GM23338 (cell line): Measurements from ENCODE around the gene MOCS2. TPM values are rescaled to one million over a fixed set of nuclear protein-coding genes. Genes with fewer than 3 reads are reported as not detected.

Experiments used
- ATAC-seq: fragments of 200-7000 bp; cut with Tn5 transposase; 3 replicates; pipeline ENCODE4 v1.9.1; 2020
- DNase-seq: peaks from one replicate; pipeline ENCODE4 v3.0.0-alpha.2; 2015; ENCODE audit warnings: low spot score
- H2AFZ ChIP-seq: fragments of 200-600 bp; sonication (generic); 2 replicates; pipeline ENCODE4 v1.8.0; 2016; ENCODE audit warnings: antibody characterized with exemption, mild to moderate bottlenecking, moderate library complexity
- H3F3A ChIP-seq: fragments of 200-600 bp; sonication (generic); replicated peaks from 2 replicates; pipeline ENCODE4 v1.8.0; 2017; ENCODE audit warnings: antibody characterized with exemption, mixed run types, low read depth
- H3K27ac ChIP-seq: fragments of 200-600 bp; sonication (generic); 2 replicates; pipeline ENCODE4 v1.6.1; 2016; ENCODE audit warnings: low read depth
- H3K27me3 ChIP-seq: fragments of 200-600 bp; sonication (generic); 2 replicates; pipeline ENCODE4 v1.8.0; 2016; ENCODE audit warnings: mild to moderate bottlenecking, mixed run types, moderate library complexity; ENCODE audit not compliant: insufficient read depth
- H3K36me3 ChIP-seq: fragments of 200-600 bp; sonication (generic); 2 replicates; pipeline ENCODE4 v1.8.0; 2016; ENCODE audit warnings: mild to moderate bottlenecking; ENCODE audit not compliant: insufficient read depth
- H3K4me1 ChIP-seq: fragments of 200-600 bp; sonication (generic); 2 replicates; pipeline ENCODE4 v1.8.0; 2016; ENCODE audit warnings: mild to moderate bottlenecking, moderate library complexity; ENCODE audit not compliant: insufficient read depth
- H3K4me2 ChIP-seq: fragments of 200-600 bp; sonication (generic); 2 replicates; pipeline ENCODE4 v1.7.1; 2017; ENCODE audit warnings: mixed run types
- H3K4me3 ChIP-seq: fragments of 200-600 bp; sonication (generic); 2 replicates; pipeline ENCODE4 v1.6.1; 2016; ENCODE audit warnings: mixed run types
- H3K79me2 ChIP-seq: fragments of 200-600 bp; sonication (generic); replicated peaks from 2 replicates; pipeline ENCODE4 v1.8.0; 2017; ENCODE audit warnings: mild to moderate bottlenecking; ENCODE audit not compliant: insufficient read depth
- H3K9me2 ChIP-seq: fragments of 200-600 bp; sonication (generic); 2 replicates; pipeline ENCODE4 v1.8.0; 2017; ENCODE audit not compliant: insufficient read depth
- H4K20me1 ChIP-seq: fragments of 200-600 bp; sonication (generic); replicated peaks from 2 replicates; pipeline ENCODE4 v1.8.0; 2017; ENCODE audit warnings: mild to moderate bottlenecking; ENCODE audit not compliant: insufficient read depth
- H3K27ac Mint-ChIP-seq: 2 replicates; pipeline ENCODE4 v1.8.0; 2020; ENCODE audit warnings: inconsistent platforms, mild to moderate bottlenecking, moderate library complexity, mixed read lengths
- H3K27me3 Mint-ChIP-seq: 3 replicates; pipeline ENCODE4 v1.8.0; 2022; ENCODE audit warnings: low read depth, mild to moderate bottlenecking, moderate library complexity, mixed read lengths, inconsistent platforms; ENCODE audit not compliant: insufficient read depth, poor library complexity
- H3K36me3 Mint-ChIP-seq: 3 replicates; pipeline ENCODE4 v1.8.0; 2021; ENCODE audit warnings: low read depth, mild to moderate bottlenecking, inconsistent platforms, moderate library complexity, mixed read lengths
- H3K4me1 Mint-ChIP-seq: 3 replicates; pipeline ENCODE4 v1.8.0; 2020; ENCODE audit warnings: mild to moderate bottlenecking, inconsistent platforms, mixed read lengths
- H3K4me3 Mint-ChIP-seq: 3 replicates; pipeline ENCODE4 v1.8.0; 2021; ENCODE audit warnings: moderate library complexity, mild to moderate bottlenecking, inconsistent platforms, mixed read lengths
- H3K9me3 Mint-ChIP-seq: 3 replicates; pipeline ENCODE4 v1.8.0; 2020; ENCODE audit warnings: moderate library complexity, mild to moderate bottlenecking, inconsistent platforms, mixed read lengths
- CREB1 ChIP-seq: fragments of 250-450 bp; sonication (Bioruptor Pico); IDR thresholded peaks from 2 replicates; pipeline ENCODE4 v1.5.0; 2020; ENCODE audit warnings: low read depth, mild to moderate bottlenecking, moderate library complexity
- EZH2 ChIP-seq: fragments of 200-600 bp; sonication (generic); IDR thresholded peaks from one replicate; pipeline ENCODE4 v1.8.0; 2017; ENCODE audit warnings: antibody characterized with exemption, mild to moderate bottlenecking, low read depth; ENCODE audit not compliant: unreplicated experiment
- EZH2phosphoT487 ChIP-seq: fragments of 200-600 bp; sonication (generic); IDR thresholded peaks from one replicate; pipeline ENCODE4 v1.8.1; 2018; ENCODE audit warnings: antibody characterized with exemption; ENCODE audit not compliant: unreplicated experiment
- JUNB ChIP-seq: IDR thresholded peaks from one replicate; pipeline ENCODE4 v1.6.1; 2016; ENCODE audit warnings: antibody characterized with exemption; ENCODE audit not compliant: unreplicated experiment
- NANOG ChIP-seq: IDR thresholded peaks from 2 replicates; pipeline ENCODE4 v1.6.1; 2016; ENCODE audit warnings: antibody characterized with exemption, borderline replicate concordance
- POLR2AphosphoS5 ChIP-seq: IDR thresholded peaks from 2 replicates; pipeline ENCODE4 v1.6.1; 2016; ENCODE audit warnings: antibody characterized with exemption, low read depth
- STAT1 ChIP-seq: IDR thresholded peaks from one replicate; pipeline ENCODE4 v1.6.1; 2016; ENCODE audit warnings: antibody characterized with exemption; ENCODE audit not compliant: unreplicated experiment
- ZNF114 ChIP-seq: fragments of 250-450 bp; sonication (Bioruptor Pico); IDR thresholded peaks from 2 replicates; pipeline ENCODE4 v1.5.0; 2020; ENCODE audit warnings: mild to moderate bottlenecking, moderate library complexity
- ZNF331 ChIP-seq: fragments of 250-450 bp; sonication (Bioruptor Pico); IDR thresholded peaks from 2 replicates; pipeline ENCODE4 v1.5.0; 2020; ENCODE audit warnings: low read depth, mild to moderate bottlenecking, moderate library complexity
- polyA plus RNA-seq: library from polyadenylated mRNA; unstranded; fragments of >200 nt; fragmentation: Nextera tagmentation; extraction: Ambion mirVana; gene quantifications from 2 replicates; pipeline ENCODE4 v1.2.1, GENCODE V29; 2016
- total RNA-seq: library from RNA; depleted of rRNA; stranded (reverse); fragments of >200 nt; shearing (Covaris generic); gene quantifications from 2 replicates; pipeline ENCODE4 v1.2.3, GENCODE V29; 2014
- TF ChIP-seq, protein P1 (sequence below), 2 experiments: fragments of 200-600 bp in 1 of 2; sonication (generic) in 1 of 2; conservative IDR thresholded peaks; 2 replicates each; pipeline versions ENCODE4 v1.5.1 to v1.6.1; 2016 to 2017; ENCODE audit warnings: antibody characterized with exemption in 2 of 2, low read depth in 2 of 2, mild to moderate bottlenecking in 2 of 2, moderate library complexity in 1 of 2
- TF ChIP-seq, protein P2 (sequence below): IDR thresholded peaks from one replicate; pipeline ENCODE4 v1.6.1; 2018; ENCODE audit warnings: antibody characterized with exemption; ENCODE audit not compliant: unreplicated experiment
- TF ChIP-seq, protein P3 (sequence below): IDR thresholded peaks from 2 replicates; pipeline ENCODE4 v1.6.1; 2016; ENCODE audit warnings: antibody characterized with exemption
- TF ChIP-seq, protein P4 (sequence below): fragments of 250-450 bp; sonication (Bioruptor Pico); IDR thresholded peaks from 2 replicates; pipeline ENCODE4 v1.5.0; 2020; ENCODE audit warnings: mild to moderate bottlenecking, moderate library complexity

MOCS2 gene
- total and polyA plus RNA-seq, 2 experiments from 2014 or later: 18.3 to 41.8 TPM

DNA sequence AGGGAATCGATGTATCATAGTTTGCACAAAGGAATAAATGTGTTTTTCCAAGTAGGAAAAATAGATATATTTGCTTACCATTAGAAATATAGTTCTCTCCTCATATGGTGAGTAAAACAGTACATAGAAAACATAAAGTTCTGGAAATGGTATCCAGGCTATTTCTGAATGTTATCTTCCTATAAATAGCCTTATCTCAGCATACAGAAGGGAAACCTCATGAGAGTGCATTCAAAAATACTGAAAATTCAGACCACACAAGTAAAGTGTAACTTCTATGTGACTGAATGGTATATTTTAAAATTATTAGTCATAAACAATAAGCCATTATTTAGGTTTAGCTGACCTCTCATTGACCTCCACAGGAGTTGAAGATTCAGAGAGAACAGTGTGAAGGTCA, 43.5 kb downstream of the MOCS2 start:
- H3K9me2 ChIP-seq: no peaks in the 10 kb centered on the region
- H3K27ac Mint-ChIP-seq: no peak overlapping the region
- H3K4me3 Mint-ChIP-seq: no peak overlapping the region

More for the DNA sequence above, 43.5 kb downstream of the MOCS2 start:
- Mint-ChIP-seq H3K4me1 (no peaks in the 10 kb centered on the region), H3K9me3 (no peaks in the 10 kb centered on the region), H3K27me3 (no peaks in the 10 kb centered on the region), H3K36me3 (no peaks in the 10 kb centered on the region)
- Histone ChIP-seq H3K4me1 (no peaks in the 10 kb centered on the region), H4K20me1 (no peaks in the 10 kb centered on the region), H3K79me2 (no peaks in the 10 kb centered on the region), H3F3A (no peaks in the 10 kb centered on the region), H3K27me3 (no peaks in the 10 kb centered on the region), H2AFZ (no peak overlapping the region), H3K27ac (no peak overlapping the region), H3K36me3 (no peaks in the 10 kb centered on the region), H3K4me2 (no peak overlapping the region), H3K4me3 (no peak overlapping the region)
- TF ChIP-seq EZH2phosphoT487 (no peak), ZNF114 (no peak), POLR2AphosphoS5 (no peak), ZNF331 (CRISPR knock-in tag) (no peak), EZH2 (no peak), JUNB (no peak), STAT1 (no peak), NANOG (no peak), CREB1 (CRISPR knock-in tag) (no peak)
- TF ChIP-seq, protein P1, sequence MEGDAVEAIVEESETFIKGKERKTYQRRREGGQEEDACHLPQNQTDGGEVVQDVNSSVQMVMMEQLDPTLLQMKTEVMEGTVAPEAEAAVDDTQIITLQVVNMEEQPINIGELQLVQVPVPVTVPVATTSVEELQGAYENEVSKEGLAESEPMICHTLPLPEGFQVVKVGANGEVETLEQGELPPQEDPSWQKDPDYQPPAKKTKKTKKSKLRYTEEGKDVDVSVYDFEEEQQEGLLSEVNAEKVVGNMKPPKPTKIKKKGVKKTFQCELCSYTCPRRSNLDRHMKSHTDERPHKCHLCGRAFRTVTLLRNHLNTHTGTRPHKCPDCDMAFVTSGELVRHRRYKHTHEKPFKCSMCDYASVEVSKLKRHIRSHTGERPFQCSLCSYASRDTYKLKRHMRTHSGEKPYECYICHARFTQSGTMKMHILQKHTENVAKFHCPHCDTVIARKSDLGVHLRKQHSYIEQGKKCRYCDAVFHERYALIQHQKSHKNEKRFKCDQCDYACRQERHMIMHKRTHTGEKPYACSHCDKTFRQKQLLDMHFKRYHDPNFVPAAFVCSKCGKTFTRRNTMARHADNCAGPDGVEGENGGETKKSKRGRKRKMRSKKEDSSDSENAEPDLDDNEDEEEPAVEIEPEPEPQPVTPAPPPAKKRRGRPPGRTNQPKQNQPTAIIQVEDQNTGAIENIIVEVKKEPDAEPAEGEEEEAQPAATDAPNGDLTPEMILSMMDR (conservative IDR thresholded peaks at IDR 0.05; ENCODE audit: low read depth in 2 of 2): no peak
- TF ChIP-seq, protein P2, sequence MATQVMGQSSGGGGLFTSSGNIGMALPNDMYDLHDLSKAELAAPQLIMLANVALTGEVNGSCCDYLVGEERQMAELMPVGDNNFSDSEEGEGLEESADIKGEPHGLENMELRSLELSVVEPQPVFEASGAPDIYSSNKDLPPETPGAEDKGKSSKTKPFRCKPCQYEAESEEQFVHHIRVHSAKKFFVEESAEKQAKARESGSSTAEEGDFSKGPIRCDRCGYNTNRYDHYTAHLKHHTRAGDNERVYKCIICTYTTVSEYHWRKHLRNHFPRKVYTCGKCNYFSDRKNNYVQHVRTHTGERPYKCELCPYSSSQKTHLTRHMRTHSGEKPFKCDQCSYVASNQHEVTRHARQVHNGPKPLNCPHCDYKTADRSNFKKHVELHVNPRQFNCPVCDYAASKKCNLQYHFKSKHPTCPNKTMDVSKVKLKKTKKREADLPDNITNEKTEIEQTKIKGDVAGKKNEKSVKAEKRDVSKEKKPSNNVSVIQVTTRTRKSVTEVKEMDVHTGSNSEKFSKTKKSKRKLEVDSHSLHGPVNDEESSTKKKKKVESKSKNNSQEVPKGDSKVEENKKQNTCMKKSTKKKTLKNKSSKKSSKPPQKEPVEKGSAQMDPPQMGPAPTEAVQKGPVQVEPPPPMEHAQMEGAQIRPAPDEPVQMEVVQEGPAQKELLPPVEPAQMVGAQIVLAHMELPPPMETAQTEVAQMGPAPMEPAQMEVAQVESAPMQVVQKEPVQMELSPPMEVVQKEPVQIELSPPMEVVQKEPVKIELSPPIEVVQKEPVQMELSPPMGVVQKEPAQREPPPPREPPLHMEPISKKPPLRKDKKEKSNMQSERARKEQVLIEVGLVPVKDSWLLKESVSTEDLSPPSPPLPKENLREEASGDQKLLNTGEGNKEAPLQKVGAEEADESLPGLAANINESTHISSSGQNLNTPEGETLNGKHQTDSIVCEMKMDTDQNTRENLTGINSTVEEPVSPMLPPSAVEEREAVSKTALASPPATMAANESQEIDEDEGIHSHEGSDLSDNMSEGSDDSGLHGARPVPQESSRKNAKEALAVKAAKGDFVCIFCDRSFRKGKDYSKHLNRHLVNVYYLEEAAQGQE: no peak
- TF ChIP-seq, protein P3, sequence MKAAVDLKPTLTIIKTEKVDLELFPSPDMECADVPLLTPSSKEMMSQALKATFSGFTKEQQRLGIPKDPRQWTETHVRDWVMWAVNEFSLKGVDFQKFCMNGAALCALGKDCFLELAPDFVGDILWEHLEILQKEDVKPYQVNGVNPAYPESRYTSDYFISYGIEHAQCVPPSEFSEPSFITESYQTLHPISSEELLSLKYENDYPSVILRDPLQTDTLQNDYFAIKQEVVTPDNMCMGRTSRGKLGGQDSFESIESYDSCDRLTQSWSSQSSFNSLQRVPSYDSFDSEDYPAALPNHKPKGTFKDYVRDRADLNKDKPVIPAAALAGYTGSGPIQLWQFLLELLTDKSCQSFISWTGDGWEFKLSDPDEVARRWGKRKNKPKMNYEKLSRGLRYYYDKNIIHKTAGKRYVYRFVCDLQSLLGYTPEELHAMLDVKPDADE: no peak
- TF ChIP-seq, protein P4, sequence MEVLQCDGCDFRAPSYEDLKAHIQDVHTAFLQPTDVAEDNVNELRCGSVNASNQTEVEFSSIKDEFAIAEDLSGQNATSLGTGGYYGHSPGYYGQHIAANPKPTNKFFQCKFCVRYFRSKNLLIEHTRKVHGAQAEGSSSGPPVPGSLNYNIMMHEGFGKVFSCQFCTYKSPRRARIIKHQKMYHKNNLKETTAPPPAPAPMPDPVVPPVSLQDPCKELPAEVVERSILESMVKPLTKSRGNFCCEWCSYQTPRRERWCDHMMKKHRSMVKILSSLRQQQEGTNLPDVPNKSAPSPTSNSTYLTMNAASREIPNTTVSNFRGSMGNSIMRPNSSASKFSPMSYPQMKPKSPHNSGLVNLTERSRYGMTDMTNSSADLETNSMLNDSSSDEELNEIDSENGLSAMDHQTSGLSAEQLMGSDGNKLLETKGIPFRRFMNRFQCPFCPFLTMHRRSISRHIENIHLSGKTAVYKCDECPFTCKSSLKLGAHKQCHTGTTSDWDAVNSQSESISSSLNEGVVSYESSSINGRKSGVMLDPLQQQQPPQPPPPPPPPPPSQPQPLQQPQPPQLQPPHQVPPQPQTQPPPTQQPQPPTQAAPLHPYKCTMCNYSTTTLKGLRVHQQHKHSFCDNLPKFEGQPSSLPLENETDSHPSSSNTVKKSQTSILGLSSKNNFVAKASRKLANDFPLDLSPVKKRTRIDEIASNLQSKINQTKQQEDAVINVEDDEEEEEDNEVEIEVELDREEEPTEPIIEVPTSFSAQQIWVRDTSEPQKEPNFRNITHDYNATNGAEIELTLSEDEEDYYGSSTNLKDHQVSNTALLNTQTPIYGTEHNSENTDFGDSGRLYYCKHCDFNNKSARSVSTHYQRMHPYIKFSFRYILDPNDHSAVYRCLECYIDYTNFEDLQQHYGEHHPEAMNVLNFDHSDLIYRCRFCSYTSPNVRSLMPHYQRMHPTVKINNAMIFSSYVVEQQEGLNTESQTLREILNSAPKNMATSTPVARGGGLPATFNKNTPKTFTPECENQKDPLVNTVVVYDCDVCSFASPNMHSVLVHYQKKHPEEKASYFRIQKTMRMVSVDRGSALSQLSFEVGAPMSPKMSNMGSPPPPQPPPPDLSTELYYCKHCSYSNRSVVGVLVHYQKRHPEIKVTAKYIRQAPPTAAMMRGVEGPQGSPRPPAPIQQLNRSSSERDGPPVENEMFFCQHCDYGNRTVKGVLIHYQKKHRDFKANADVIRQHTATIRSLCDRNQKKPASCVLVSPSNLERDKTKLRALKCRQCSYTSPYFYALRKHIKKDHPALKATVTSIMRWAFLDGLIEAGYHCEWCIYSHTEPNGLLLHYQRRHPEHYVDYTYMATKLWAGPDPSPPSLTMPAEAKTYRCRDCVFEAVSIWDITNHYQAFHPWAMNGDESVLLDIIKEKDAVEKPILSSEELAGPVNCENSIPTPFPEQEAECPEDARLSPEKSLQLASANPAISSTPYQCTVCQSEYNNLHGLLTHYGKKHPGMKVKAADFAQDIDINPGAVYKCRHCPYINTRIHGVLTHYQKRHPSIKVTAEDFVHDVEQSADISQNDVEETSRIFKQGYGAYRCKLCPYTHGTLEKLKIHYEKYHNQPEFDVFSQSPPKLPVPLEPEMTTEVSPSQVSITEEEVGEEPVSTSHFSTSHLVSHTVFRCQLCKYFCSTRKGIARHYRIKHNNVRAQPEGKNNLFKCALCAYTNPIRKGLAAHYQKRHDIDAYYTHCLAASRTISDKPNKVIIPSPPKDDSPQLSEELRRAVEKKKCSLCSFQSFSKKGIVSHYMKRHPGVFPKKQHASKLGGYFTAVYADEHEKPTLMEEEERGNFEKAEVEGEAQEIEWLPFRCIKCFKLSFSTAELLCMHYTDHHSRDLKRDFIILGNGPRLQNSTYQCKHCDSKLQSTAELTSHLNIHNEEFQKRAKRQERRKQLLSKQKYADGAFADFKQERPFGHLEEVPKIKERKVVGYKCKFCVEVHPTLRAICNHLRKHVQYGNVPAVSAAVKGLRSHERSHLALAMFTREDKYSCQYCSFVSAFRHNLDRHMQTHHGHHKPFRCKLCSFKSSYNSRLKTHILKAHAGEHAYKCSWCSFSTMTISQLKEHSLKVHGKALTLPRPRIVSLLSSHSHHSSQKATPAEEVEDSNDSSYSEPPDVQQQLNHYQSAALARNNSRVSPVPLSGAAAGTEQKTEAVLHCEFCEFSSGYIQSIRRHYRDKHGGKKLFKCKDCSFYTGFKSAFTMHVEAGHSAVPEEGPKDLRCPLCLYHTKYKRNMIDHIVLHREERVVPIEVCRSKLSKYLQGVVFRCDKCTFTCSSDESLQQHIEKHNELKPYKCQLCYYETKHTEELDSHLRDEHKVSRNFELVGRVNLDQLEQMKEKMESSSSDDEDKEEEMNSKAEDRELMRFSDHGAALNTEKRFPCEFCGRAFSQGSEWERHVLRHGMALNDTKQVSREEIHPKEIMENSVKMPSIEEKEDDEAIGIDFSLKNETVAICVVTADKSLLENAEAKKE (CRISPR knock-in tag): no peak
- DNase-seq: no peak
- ATAC-seq: no peak
